Stimulated activated memory B cell treated with anti-CD40 and anti-IgM and Interleukin-4, amounts not matched to agents 10 μg/mL and 1 μg/mL and 100 μg/mL, for 72 hours (primary cell): ENCODE data around the gene KTN1.

Experiments used
- ATAC-seq: fragments of 150-1000 bp; cut with Tn5 transposase; 2 replicates; pipeline ENCODE4 v1.10.0; 2021
- H3K27ac Mint-ChIP-seq: one replicate; pipeline ENCODE4 v1.8.0; 2022; ENCODE audit warnings: mild to moderate bottlenecking, mixed read lengths
- H3K27me3 Mint-ChIP-seq: one replicate; pipeline ENCODE4 v1.8.0; 2022; ENCODE audit warnings: mixed read lengths
- H3K36me3 Mint-ChIP-seq: one replicate; pipeline ENCODE4 v1.8.0; 2022; ENCODE audit warnings: mixed read lengths
- H3K4me1 Mint-ChIP-seq: one replicate; pipeline ENCODE4 v1.8.0; 2022; ENCODE audit warnings: mixed read lengths
- H3K4me3 Mint-ChIP-seq: one replicate; pipeline ENCODE4 v1.8.0; 2022; ENCODE audit warnings: mild to moderate bottlenecking, moderate library complexity, mixed read lengths
- H3K9me3 Mint-ChIP-seq: one replicate; pipeline ENCODE4 v1.8.0; 2022; ENCODE audit warnings: mixed read lengths

The KTN1 gene

DNA sequence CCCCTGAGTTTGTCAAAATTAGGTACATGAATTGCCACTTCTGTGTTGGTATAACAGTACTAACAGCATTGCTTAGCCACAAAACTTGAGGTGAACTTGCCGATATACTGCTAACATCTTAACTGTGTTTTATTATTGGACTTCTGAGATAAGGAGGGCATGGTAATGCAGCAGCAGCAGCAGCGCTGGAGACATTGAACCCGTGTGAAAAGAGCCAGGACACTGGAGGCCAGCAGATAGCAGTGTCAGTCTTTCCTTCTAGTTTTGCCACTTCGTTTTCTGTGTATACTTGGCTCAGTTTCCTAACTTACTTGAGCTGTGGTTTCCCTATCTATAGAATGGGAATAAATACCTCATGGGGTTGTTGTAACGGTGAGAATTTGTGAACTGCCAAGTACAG is 82.7 kb downstream of the KTN1 start:
- ATAC-seq = no peak

DNA sequence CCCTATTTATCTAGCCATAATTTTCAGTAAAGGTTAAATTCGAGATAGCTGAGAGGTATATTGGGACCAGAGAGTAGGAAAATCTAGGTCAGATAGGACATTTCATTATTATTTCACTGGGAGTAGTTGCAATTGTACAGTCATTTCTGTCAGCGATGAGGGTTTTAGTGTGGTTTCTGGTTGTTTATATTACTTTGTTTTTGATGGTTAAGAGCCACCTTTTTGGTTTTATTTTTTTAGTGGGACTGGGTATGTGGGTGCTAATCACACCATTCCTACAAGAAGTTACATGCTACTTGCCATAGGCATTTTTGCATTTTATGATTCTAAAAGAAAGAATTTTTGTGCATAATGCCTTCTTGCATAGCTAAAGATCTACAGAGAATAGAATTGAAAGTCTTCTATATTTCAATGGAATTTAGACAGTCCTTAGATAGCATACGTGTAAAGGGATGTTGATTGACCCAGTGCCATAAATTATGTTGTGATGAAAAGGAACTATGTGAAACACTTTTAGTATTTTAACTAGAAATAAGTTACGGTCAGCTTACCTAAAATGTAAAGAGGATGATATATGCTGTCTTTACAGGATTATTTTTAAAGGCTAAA is 85.2 kb downstream of the KTN1 start:
- peaks cover 15% of the 10 kb centered on the region for H3K4me1 Mint-ChIP-seq
- H3K36me3 Mint-ChIP-seq = peaks cover 67% of the 10 kb centered on the region

More for the DNA sequence above, 82.7 kb downstream of the KTN1 start:
- peaks cover 15% of the 10 kb centered on the region for H3K4me1 Mint-ChIP-seq
- no peak overlapping the region for H3K4me3 Mint-ChIP-seq
- no peak overlapping the region for H3K27ac Mint-ChIP-seq
- peaks cover 74% of the 10 kb centered on the region for H3K36me3 Mint-ChIP-seq
- H3K9me3 Mint-ChIP-seq = no peaks in the 10 kb centered on the region
- no peaks in the 10 kb centered on the region for H3K27me3 Mint-ChIP-seq

DNA sequence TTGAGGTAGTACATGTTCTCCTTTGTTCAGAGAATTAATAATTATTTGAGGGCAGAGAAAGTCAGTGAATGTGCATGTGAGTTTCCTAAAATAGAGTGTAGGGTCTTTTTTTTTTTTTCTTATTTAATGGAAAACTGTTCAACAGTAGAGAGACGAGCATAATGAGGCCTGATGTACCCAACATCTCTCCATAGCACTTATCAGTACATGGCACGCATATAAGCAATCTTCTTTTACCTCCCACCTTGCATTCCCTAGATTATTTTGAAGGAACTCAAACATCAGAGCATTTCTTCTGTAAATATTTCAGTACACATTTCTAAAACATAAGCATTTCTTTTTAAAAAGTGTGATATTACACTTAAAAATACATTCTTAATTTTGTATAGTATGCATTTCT is 87.8 kb downstream of the KTN1 start:
- Mint-ChIP-seq H3K36me3 (peaks cover 72% of the 10 kb centered on the region), H3K27me3 (no peaks in the 10 kb centered on the region), H3K4me1 (peaks cover 15% of the 10 kb centered on the region), H3K9me3 (no peaks in the 10 kb centered on the region), H3K4me3 (no peak overlapping the region), H3K27ac (no peak overlapping the region)
- no peak for ATAC-seq

More for the DNA sequence above, 85.2 kb downstream of the KTN1 start:
- Mint-ChIP-seq H3K9me3 (no peaks in the 10 kb centered on the region), H3K27ac (peak overlapping the region; percentile 35), H3K27me3 (no peaks in the 10 kb centered on the region), H3K4me3 (no peak overlapping the region)
- ATAC-seq = no peak

DNA sequence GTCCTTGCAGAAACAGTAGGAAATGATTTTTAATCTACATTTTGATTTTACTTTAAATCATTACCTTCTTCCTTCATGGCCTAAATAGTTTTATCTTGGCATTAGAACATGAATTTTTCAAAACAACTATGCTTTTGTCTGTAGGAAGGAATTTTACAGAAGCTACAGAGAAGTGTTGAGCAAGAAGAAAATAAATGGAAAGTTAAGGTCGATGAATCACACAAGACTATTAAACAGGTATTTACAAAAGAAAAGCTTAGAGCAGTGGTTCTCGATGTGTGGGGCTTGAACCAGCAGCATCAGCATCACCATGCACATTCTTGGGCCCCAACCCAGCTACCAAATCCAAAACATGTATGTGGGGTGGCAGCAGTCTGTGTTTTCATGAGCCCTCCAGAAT is 91.6 kb downstream of the KTN1 start:
- Mint-ChIP-seq H3K4me3 (no peak overlapping the region), H3K27ac (no peak overlapping the region), H3K36me3 (peaks cover 61% of the 10 kb centered on the region), H3K27me3 (no peaks in the 10 kb centered on the region), H3K9me3 (no peaks in the 10 kb centered on the region), H3K4me1 (no peaks in the 10 kb centered on the region)
- no peak for ATAC-seq

DNA sequence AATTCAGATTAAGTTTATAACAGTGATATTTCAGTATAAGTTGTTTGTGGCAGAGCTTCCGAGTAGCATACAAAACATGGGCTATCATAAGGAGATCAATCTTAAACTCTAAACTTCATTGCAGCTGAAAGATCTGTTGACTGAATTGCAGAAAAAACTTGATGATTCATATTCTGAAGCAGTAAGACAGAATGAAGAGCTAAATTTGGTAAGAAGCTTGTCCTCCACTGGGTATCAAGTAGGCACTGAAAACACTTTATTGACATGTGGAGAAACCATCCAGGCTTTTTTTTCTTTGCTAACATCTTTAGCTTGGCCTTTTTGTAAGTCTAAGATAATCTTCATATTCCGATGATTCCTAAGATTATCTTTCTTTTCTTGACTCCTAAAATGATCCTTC is 93.0 kb downstream of the KTN1 start:
- no peak for ATAC-seq
- no peaks in the 10 kb centered on the region for H3K9me3 Mint-ChIP-seq
- H3K4me1 Mint-ChIP-seq = no peaks in the 10 kb centered on the region
- no peak overlapping the region for H3K4me3 Mint-ChIP-seq
- H3K27ac Mint-ChIP-seq = no peak overlapping the region
- H3K36me3 Mint-ChIP-seq = peaks cover 53% of the 10 kb centered on the region
- no peaks in the 10 kb centered on the region for H3K27me3 Mint-ChIP-seq

DNA sequence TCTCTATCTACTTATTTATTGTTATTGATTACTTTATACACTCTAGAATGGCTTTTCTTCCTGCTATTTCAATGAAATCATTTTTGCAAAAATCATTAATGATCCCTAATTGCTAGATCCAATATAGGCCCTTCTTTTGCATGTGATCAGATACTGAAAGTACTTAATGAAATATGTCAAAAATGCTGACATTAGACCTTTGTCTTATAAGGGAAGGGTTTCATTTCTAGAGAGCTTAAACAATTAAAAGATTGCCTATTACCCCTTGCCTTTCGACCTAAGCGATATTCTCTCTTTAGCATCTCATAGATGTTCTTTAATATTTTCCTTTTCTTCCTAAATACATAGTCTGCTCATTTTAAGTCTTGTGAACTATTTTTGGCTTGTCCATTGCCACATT is 101.1 kb downstream of the KTN1 start:
- no peaks in the 10 kb centered on the region for H3K27me3 Mint-ChIP-seq
- peaks cover 72% of the 10 kb centered on the region for H3K36me3 Mint-ChIP-seq
- H3K4me1 Mint-ChIP-seq = no peaks in the 10 kb centered on the region
- no peak overlapping the region for H3K4me3 Mint-ChIP-seq
- no peaks in the 10 kb centered on the region for H3K9me3 Mint-ChIP-seq
- H3K27ac Mint-ChIP-seq = no peak overlapping the region
- no peak for ATAC-seq

DNA sequence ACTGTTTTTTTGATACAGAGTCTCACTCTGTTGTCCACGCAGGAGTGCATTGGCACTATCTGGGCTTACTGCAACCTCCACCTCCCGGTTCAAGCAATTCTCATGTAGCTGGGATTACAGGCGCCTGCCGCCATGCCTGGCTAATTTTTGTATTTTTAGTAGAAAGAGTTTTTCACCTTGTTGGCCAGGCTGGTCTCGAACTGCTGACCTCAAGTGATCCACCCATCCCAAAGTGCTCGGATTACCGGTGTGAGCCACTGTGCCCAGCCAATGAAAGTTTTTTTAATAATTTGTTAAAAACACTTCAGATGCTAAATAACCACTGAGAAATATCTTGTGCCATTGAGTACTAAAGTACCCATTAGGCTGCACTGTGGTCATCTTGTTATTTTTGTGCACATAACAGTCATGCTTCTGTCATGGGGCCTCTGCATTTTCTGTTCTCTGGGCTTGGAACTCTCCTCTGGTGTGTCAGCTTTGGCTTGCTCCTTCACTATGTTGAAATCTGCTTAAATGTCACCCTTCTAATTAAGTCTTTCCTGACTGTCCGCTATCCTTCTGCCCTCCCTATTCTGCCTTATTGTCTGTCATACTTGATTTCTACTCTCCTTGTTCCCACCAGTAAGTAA is 105.1 kb downstream of the KTN1 start:
- Mint-ChIP-seq H3K9me3 (peaks cover 4% of the 10 kb centered on the region), H3K27ac (no peak overlapping the region), H3K36me3 (peaks cover 76% of the 10 kb centered on the region), H3K4me3 (no peak overlapping the region), H3K4me1 (peaks cover 1% of the 10 kb centered on the region), H3K27me3 (no peaks in the 10 kb centered on the region)
- ATAC-seq = no peak

DNA sequence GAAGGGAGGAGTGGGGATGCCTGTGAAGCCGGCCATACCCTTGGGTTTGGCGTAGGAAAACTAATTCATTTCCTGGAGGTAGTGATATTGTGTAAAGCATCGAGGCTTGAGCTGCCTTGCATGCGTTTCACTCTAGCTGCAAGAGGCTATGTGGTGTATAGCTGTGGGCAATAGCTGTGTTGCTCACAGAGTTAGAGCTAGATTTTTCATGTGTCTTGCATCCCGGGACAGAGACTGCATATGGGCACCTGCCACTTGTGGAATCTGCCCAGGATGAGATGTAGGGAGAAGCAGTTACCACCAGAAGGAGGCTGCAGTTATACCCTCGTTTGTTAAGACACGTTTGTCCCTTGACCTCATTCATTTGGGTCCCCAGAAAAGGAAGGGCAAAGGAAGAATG is 106.7 kb downstream of the KTN1 start:
- no peak for ATAC-seq
- H3K4me1 Mint-ChIP-seq = peaks cover 15% of the 10 kb centered on the region
- H3K27ac Mint-ChIP-seq = no peak overlapping the region
- no peak overlapping the region for H3K4me3 Mint-ChIP-seq
- no peaks in the 10 kb centered on the region for H3K27me3 Mint-ChIP-seq
- H3K36me3 Mint-ChIP-seq = peaks cover 65% of the 10 kb centered on the region
- peaks cover 4% of the 10 kb centered on the region for H3K9me3 Mint-ChIP-seq

DNA sequence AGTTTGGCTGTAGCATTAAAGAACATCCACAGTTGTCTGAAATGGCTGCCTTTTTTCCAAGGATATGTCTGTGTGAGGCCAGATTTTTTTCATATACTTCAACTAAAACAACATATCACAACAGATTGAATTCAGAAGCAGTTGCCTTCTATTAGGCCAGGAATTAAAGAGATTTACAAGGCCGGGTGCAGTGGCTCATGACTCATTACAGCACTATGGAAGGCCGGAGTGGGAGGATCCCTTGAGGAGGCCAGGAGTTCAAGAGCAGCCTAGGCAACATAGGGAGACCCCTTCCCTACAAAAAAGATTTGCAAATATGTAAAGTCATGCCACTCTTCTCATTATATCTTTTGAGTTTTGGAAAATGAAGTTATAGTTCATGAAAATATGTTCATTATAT is 108.6 kb downstream of the KTN1 start:
- Mint-ChIP-seq H3K36me3 (peaks cover 52% of the 10 kb centered on the region), H3K4me3 (no peak overlapping the region), H3K27me3 (no peaks in the 10 kb centered on the region), H3K27ac (no peak overlapping the region), H3K4me1 (peaks cover 16% of the 10 kb centered on the region), H3K9me3 (peaks cover 4% of the 10 kb centered on the region)
- no peak for ATAC-seq

DNA sequence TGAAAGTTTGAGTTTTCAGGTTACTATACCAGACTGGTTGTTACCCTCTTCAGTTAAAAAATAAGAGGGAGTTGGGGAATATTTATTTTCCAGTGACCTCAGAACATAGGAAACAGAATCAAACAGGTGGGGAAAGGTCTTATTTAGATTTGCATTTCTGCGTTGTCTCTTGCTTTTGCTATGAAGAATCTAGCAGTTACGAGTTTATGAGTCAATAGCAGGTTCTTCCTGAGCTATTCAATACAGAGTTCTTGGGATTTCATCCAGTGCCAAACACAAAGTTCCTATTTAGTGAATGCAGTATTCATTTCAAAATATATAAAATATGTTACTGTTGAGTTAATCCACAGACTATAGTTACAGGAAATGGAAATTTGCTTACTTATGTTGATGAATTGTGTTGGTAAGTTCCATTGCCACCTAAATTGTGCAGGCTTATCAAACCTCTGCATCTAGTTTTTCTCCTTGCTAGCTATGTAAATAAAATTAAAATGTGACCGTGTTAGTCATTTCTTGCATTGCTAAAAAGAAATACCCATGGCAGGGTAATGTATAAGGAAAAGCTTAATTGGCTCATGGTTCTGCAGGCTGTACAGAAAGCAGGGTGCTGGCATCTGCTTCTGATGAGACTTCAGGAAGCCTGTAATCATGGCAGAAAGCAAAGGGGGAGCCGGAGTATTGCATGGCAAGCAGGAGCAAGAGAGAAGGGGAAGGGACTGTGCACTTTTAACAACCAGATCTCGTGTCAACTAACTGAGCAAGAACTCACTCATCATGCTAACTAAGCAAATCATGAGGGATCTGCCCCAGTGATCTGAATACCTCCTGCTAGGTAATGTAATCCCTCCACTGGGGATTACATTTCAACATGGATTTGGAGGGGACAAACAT is 110.2 kb downstream of the KTN1 start:
- peaks cover 4% of the 10 kb centered on the region for H3K9me3 Mint-ChIP-seq
- peaks cover 16% of the 10 kb centered on the region for H3K4me1 Mint-ChIP-seq
- no peak overlapping the region for H3K27ac Mint-ChIP-seq
- peaks cover 44% of the 10 kb centered on the region for H3K36me3 Mint-ChIP-seq
- H3K27me3 Mint-ChIP-seq = no peaks in the 10 kb centered on the region
- H3K4me3 Mint-ChIP-seq = no peak overlapping the region
- ATAC-seq = peak; percentile 43

DNA sequence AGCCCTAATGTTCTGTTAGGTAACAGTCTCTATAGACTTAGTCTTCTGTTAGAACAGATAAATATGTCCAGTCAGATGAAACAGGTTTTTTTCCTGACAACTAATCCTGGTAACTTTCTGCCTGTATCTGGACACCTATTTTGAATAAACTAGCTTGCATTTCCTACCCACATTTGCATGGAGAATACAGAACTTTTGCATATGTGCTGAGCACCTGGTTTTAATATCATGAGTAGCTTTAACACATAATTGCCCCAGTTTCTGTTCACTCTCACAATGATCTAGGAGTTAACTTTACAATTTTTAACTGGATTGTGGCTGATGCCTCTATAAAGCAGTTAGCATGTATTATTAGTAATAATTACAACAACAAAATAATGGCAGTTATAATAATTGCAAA is 111.7 kb downstream of the KTN1 start:
- Mint-ChIP-seq H3K4me3 (no peak overlapping the region), H3K36me3 (peaks cover 30% of the 10 kb centered on the region), H3K27ac (no peak overlapping the region), H3K27me3 (no peaks in the 10 kb centered on the region), H3K9me3 (peaks cover 4% of the 10 kb centered on the region), H3K4me1 (peaks cover 16% of the 10 kb centered on the region)
- ATAC-seq = no peak

DNA sequence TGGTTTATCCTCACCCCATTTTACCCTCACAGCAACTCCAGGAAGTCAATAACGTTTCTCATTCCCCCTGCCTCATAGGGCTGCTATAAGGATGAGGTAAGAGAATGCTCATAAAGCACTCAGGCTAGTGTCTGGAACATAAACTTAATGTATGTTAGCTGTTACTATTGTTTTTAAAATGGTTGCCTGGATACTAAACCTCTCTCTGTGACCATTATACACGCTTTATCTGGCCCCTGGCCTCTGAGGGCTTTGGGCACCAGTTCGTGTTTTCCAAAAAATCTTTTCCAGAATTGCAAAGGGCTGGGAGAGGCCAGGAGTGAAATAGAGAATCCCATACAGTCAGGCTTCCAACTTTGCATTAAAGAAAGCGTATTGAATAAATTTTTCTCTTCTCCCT is 113.9 kb downstream of the KTN1 start:
- Mint-ChIP-seq H3K9me3 (no peaks in the 10 kb centered on the region), H3K36me3 (peaks cover 22% of the 10 kb centered on the region), H3K27me3 (no peaks in the 10 kb centered on the region), H3K27ac (no peak overlapping the region), H3K4me1 (peaks cover 16% of the 10 kb centered on the region), H3K4me3 (no peak overlapping the region)
- ATAC-seq = no peak

DNA sequence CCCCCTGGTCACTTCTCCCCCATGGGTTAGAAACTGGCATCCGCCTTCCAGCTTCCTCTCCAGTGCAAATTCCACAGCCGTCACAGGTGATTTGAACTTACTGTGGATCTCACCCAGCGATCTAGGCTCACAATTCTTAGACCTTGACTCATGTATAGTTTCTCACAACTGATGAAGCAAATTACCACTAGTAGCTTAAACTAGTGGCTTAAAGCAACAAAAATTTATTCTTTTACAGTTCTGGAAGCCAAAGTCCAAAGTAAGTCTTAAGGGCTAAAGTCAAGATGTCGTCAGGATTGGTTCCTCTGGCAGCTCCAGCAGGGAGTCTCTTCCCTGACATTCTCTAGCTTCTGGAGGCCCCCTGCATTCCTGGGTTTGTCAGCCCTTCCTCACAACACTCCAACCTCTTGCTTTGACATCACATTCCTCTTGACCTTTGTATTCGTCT is 117.4 kb downstream of the KTN1 start:
- Mint-ChIP-seq H3K9me3 (peaks cover 3% of the 10 kb centered on the region), H3K27me3 (no peaks in the 10 kb centered on the region), H3K36me3 (peaks cover 40% of the 10 kb centered on the region), H3K27ac (no peak overlapping the region), H3K4me3 (no peak overlapping the region), H3K4me1 (peaks cover 14% of the 10 kb centered on the region)
- no peak for ATAC-seq

DNA sequence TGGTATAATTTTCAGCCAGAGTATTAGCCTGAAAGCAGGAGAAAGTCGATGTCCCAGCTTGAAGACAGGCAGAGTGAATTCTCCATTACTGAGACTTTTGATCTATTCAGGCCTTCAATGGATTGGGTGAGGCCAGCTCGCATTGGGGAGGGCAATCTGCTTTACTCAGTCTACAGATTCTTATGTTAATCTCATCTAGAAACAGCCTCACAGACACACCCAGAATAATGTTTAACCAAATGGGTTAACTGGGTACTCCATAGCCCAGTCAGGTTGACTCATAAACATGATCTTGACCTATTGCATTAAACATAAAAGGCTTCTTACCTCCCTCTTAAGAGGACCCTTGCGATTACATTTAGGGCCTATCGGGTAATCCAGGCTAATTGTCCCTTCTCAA is 118.0 kb downstream of the KTN1 start:
- Mint-ChIP-seq H3K36me3 (peaks cover 40% of the 10 kb centered on the region), H3K4me1 (peaks cover 15% of the 10 kb centered on the region), H3K27ac (no peak overlapping the region), H3K9me3 (peaks cover 3% of the 10 kb centered on the region), H3K27me3 (no peaks in the 10 kb centered on the region), H3K4me3 (no peak overlapping the region)
- ATAC-seq = no peak

DNA sequence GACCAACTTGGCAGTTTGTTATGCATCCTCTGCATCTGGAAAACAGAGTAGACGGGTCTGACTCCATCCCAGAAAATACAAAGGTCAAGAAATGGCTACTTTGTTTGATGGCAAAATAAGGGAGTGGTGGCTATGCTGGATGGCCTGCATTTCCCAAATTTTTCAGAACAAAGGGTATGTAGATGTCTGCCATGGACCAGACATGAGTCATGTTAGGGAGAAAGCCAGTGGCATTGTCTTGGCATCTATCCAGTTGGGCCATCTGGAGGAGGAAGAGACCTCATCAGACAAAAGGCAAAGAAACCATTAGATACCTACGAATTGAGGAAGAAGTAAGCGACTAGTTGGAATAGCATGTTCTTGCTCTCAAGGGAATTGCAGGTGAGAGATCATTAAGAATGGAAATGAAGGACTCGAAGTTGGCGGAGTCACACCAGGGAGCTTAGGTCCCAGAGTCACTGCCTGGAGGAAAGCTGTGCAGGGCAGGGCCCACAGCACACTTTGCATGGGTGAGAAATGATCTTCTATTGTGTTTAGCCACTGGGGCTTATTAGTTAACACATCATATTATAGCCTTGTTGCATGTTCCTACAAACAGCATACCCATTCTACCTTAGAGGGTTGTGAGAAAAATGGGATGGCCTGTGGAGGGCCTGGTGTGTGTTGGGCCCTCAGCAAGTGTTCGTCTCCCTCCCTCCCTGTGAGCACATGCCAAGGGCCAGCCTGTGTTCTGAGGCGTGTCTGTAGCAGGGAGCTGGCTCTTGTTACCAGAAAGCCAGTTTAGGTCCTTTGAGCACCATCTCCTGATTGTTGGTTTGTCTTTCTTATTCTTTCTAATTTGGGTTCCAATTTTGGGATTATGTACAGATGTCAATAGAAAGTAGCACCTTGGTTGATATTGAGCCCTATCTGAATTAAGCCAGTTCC is 119.4 kb downstream of the KTN1 start:
- Mint-ChIP-seq H3K27ac (no peak overlapping the region), H3K9me3 (peaks cover 3% of the 10 kb centered on the region), H3K4me1 (peaks cover 15% of the 10 kb centered on the region), H3K4me3 (no peak overlapping the region), H3K36me3 (peaks cover 33% of the 10 kb centered on the region), H3K27me3 (no peaks in the 10 kb centered on the region)
- ATAC-seq = no peak
